HG02973 (cell line): ENCODE results near the gene SH3GLB2.
"Not testable (repeated sequence)": the region's sequence is repeated elsewhere in the genome, so short reads cannot be mapped to it uniquely, and the experiment has no call there.

Source experiments
- ATAC-seq: cut with Tn5 transposase; IDR thresholded peaks from one replicate; pipeline ENCODE4 v1.9.1; 2021; ENCODE audit warnings: moderate library complexity; ENCODE audit not compliant: unreplicated experiment

Gene SH3GLB2

DNA sequence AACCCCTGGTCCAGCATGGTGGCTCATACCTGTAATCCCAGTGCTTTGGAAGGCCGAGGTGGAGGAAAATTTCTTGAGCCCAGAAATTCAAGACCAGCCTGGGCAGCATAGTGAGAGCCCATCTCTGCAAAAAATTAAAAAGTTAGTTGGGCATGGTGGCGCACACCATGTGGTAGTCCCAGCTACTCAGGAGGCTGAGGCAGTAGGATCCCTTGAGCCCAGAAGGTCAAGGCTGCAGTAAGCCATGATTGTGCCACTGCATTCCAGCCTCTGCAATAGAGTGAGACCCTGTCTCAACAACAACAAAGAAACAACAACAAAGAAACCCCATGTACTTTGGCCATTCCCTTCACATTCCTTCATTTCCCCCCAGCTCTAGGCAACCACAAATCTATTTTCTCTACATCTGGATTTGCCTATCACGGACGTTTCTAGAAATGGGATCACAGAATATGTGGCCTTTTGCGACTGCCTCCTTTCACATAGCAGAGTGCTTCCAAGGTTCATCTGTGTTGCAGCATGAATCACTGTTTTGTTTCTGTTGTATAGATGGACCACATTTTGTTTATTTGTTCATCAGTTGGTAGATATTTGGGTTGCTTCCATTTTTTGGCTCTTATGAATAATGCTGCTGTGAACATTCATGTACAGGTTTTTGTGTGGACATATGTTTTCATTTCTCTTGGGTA, 26.2 kb upstream of the SH3GLB2 start:
- no peak for ATAC-seq

DNA sequence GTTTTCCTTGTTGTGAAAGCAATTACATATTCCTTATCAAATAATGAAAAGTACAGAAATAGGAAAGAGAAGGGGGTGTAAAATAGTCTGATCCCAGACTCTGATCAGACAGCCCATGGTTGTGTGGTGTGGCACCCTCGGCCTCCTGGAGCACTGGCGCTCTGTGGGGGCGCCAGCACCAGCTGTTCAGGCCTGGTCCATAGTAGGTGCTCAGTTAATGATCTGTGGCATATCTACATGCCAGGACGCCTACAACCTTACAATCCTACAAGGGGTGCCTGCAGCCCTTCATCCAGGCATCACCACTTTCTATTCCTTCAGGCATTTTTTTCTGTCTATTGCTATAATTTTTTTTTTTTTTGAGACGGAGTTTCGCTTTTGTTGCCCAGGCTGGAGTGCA, 24.9 kb upstream of the SH3GLB2 start:
- no peak for ATAC-seq

DNA sequence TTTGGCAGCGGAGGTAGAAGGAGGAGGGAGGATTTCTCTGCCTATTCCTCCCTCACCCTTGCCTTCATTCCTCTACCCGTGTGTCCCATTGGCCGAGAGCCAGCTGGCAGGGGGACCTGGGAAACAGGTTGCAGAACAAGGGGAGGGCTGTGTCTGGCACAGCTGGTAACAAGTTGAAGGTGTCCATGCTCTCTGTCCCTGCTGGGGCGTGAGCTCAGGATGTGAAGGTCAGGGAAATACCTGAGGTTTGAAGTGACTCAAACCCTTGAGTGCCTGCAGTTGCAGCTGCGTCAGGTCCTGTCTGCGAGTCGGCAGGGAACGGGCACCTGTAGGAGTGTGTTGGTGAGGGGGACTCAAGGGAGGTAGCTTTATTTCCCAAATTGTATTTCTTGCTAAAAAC, 24.5 kb upstream of the SH3GLB2 start:
- no peak for ATAC-seq

GRCh38 chr9:129042016-129042415, 13.9 kb upstream of the SH3GLB2 start:
- no peak for ATAC-seq

GRCh38 chr9:129040113-129040643, 12.0 kb upstream of the SH3GLB2 start:
- ATAC-seq = no peak

- ATAC-seq = no peak
Measured at GRCh38 chr9:129038109-129038852, 10.2 kb upstream of the SH3GLB2 start.

- no peak for ATAC-seq
Measured at GRCh38 chr9:129037767-129038098, 9.6 kb upstream of the SH3GLB2 start.

GRCh38 chr9:129036923-129037766, 9.0 kb upstream of the SH3GLB2 start:
- ATAC-seq = no peak

- ATAC-seq = peak; percentile 94
Measured at GRCh38 chr9:129036241-129036922, 8.3 kb upstream of the SH3GLB2 start, which contains the start of gene MIGA2. Gene MIGA2, plus strand, starts transcription at chr9:129036626. Its CDS starts 3,969 bp downstream, at chr9:129040595.

DNA sequence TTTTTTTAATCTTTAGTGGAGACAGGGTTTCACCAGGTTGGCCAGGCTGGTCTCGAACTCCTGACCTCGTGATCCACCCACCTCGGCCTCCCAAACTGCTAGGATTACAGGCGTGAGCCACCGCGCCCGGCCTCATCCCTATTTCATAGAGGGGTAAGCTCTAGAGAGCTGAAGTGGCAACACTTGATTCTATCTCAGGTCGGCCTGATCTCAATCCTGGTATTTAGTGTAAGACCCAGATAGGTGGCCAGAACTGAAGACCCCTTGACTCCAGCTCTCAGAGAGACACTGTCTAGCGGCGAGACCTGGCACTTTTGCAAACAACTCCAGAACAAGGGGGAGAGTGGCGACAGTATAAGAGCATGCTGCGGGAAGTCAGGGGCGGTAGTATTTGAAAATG, 7.7 kb upstream of the SH3GLB2 start:
- not testable (repeated sequence) for ATAC-seq

GRCh38 chr9:129033216-129033615, 5.1 kb upstream of the SH3GLB2 start:
- no peak for ATAC-seq

DNA sequence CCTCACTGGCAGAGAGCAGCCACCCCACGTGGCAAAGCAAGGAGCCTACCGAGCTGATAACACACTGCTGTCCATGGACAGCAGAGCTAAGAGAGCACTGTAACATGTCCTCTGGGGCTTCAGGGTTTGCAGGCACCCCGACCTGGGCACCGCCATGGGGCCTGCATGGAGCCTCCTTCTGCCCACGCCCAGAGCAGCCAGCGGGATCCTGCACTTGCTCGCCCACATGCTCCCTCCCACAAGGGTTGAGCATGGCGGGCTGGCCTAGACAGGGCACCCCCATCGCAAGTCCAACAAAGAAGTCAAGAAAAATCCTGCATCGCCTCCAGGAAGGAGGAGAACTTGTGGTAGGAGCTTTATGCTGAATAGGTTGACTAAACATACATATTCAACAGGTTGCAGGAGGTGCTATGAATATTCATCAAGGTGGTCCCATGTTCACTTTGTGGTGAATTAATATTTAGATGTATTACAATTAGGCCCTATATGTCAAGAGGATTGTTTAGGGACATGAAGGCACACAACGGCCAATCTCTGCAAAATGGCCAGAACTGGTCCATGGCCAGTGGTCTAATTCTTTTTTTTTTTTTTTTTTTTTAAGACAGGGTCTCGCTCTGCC, 4.5 kb upstream of the SH3GLB2 start:
- ATAC-seq = no peak

DNA sequence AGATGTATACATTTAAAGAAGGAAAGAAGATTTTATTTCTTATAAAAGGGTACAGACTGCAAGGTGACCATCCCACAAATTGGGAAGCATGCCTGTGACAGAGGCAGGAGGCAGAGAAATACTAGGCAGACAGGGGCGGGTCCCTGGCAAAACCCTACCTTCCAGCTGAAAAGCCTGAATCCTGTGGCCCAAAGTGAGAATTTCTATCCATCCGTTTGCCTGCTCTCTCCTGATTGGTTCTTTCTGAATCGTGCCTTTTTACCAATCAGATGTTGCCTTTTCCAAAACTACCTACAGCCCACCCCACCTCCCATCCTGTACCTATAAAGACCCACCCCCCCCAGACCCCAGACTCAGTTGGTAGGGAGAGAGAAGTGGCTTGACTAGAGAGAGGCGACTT, 3.4 kb upstream of the SH3GLB2 start:
- ATAC-seq = no peak

DNA sequence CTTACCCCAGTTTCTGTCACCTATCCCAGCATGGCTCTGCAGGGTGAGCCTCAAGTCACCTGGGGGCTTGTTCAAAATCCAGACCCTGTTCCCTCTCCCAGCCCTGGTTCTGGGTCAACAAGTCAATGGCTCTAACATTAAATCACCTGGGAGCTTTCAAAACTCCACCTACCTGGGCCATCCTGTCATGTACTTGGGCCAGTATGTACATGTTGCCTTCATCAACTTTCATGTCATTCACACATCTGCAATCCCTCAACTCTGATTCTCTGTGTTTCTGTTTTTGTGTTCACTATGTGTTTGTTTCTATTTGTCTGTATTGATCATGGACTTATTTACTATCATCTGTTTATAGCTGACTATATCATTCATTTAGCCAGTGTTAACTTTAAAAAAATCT, 2.1 kb upstream of the SH3GLB2 start:
- ATAC-seq = no peak

DNA sequence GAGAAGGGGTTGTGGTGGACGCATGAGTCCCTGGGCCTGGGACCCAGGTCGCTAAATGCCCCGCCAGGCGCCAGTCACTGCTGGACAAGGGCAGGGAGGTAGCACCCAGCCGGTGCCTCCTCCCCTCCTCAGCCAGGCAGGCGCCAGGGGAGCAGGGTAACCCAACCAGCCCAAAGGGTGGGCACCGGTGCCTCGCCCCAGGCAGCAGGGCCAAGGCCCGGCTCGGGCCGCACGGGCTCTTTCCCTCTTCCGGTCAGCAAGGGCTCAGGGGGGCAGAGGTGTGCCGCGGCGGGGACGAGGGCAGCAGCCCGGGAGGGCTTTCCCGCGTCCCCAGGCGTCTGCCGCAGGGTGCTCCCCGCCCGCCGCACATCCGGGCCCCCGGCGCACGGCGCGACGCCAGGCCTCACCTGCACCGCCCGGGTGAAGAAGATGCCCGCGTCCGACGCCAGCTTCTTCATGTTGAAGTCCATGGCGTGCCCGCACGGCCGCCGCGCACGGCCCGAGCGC, 393 bp downstream of the SH3GLB2 start:
- ATAC-seq = peak; percentile 33

DNA sequence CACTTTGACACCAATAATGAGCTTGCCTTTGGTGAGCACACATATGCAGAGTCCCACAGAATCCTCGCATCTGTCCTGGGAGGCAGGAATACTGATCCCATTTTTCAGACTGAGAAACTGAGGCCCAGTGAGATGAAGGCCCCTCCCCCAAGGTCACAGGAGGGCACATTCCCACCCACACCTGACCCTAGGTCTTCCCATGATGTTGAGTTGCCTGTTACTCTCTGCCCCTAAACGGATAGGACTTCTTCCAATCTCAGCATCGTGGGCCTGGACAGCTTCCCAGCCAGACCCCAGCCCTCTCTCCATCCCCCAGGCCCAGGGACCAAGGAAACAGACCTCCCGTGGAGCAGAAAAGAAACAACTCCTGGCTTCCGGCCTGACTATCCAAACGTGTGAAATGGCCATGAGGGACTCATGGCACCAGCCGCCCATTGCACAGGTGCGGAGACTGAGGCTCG, 877 bp downstream of the SH3GLB2 start:
- ATAC-seq = no peak

DNA sequence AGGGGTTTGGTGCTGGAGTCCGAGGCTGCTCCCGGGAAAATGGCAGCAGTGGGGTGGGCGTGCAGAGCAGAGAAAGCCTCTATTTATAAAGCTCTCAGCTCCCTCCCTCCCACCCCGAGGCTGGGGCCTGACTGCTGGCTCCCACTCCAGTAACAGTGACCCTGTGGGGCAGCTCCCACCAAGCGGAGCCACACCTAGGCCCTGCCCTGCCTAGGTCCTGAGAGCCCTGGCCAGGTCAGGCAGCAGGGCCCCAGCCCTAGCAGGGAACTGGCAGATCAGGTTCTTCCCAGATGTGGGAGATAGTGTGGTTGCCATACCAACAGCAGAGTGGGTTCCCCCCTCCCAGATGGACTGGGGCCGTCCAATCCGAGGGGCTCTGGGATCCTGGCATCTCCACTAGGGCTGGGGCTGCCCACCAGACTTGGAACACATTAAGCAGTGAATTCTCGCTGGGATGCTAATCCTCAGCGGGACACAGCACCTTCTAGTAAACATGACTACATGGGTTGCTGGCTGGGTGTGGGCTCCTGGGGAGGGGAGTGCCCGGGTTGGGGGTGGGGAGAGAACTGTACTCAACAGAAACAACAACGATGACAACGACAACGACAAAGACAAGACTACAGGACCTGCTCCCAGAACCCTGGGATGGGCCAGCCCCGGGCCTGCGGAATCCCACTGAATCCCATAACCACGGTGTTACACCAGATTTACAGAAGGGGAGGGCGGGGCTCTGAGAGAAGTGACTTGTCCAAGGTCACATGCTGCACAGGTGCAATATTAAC, 1.5 kb downstream of the SH3GLB2 start:
- no peak for ATAC-seq

- ATAC-seq = no peak
Measured at GRCh38 chr9:129023908-129024233, 4.3 kb downstream of the SH3GLB2 start.
